Measurements from ENCODE around the gene ZBTB17.
A peak's percentile ranks its signal among the peaks of the same experiment; 100 is the strongest.
"Not testable (repeated sequence)": the region's sequence is repeated elsewhere in the genome, so short reads cannot be mapped to it uniquely, and the experiment has no call there.

The ZBTB17 gene

GRCh38 chr1:16010837-16011236 lies 34.9 kb upstream of the ZBTB17 start:
- no peak for DNase-seq

DNA sequence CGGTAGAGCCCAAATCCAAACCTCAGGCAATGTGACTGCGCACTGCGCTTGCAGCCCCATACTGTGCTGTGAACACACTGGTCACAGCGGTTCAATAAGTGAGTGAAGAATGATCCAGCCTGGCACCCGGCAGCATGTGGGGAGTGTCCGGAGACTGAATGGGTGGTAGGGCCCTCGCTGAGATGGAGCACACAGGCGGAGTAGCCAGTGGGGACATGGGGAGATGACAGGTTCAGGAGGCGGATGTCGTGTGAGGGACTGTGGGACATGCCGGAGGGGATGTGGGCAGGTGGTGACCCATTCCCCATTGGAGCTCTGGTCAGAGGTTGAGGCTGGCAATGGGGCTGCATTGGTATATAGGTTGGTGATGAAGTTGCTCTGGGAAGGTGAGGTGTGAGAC lies 33.8 kb upstream of the ZBTB17 start:
- DNase-seq = no peak

- DNase-seq = peak; percentile 54
Observed at GRCh38 chr1:16009030-16009460, 33.1 kb upstream of the ZBTB17 start.

GRCh38 chr1:16007671-16008341 lies 31.9 kb upstream of the ZBTB17 start:
- DNase-seq = no peak

- DNase-seq = no peak
Observed at GRCh38 chr1:16006552-16007485, 30.9 kb upstream of the ZBTB17 start.

- no peak for DNase-seq
Observed at GRCh38 chr1:16006010-16006409, 30.1 kb upstream of the ZBTB17 start.

- no peak for DNase-seq
Observed at GRCh38 chr1:16005597-16005996, 29.7 kb upstream of the ZBTB17 start.

DNA sequence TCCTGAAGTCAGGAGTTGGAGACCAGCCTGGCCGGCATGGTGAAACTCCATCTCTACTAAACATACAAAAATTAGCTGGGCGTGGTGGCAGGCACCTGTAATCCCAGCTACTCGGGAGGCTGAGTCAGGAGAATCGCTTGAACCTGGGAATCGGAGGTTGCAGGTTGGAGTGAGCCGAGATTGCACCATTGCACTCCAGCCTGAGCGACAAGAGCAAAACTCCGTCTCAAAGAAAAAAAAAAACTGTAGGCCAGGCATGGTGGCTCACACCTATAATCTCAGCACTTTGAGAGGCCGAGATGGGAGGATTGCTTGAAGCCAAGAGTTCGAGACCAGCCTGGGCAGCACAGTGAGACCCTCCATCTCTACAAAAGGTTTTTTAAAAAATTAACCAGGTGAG lies 25.4 kb upstream of the ZBTB17 start:
- not testable (repeated sequence) for DNase-seq

GRCh38 chr1:15998929-15999328 lies 23.0 kb upstream of the ZBTB17 start:
- DNase-seq = no peak

- DNase-seq = no peak
Observed at GRCh38 chr1:15997637-15998280, 21.9 kb upstream of the ZBTB17 start.

GRCh38 chr1:15997076-15997585 lies 21.2 kb upstream of the ZBTB17 start:
- no peak for DNase-seq

- peak; percentile 46 for DNase-seq
Observed at GRCh38 chr1:15994590-15995351, 18.9 kb upstream of the ZBTB17 start.

- DNase-seq = no peak
Observed at GRCh38 chr1:15994081-15994480, 18.2 kb upstream of the ZBTB17 start.

DNA sequence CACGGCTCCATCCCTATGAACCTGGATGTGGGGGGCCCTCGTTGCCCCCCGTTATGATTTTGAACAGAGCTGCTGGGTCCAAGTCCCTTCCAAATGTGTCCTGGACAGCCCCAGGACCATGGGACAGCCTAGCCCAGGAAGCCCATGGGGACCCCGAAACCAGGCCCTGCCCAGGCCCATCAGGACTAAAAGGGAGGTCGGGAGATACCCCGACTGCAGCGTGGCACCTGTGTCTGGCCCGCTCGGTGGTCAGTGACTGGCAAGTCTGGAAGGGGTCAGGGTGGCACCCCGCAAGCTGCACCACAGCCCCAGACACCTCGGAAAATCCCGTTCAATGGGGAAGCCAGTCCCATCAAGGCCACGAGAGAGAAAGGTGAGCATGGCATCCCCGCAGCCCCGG lies 17.8 kb upstream of the ZBTB17 start:
- no peak for DNase-seq

DNA sequence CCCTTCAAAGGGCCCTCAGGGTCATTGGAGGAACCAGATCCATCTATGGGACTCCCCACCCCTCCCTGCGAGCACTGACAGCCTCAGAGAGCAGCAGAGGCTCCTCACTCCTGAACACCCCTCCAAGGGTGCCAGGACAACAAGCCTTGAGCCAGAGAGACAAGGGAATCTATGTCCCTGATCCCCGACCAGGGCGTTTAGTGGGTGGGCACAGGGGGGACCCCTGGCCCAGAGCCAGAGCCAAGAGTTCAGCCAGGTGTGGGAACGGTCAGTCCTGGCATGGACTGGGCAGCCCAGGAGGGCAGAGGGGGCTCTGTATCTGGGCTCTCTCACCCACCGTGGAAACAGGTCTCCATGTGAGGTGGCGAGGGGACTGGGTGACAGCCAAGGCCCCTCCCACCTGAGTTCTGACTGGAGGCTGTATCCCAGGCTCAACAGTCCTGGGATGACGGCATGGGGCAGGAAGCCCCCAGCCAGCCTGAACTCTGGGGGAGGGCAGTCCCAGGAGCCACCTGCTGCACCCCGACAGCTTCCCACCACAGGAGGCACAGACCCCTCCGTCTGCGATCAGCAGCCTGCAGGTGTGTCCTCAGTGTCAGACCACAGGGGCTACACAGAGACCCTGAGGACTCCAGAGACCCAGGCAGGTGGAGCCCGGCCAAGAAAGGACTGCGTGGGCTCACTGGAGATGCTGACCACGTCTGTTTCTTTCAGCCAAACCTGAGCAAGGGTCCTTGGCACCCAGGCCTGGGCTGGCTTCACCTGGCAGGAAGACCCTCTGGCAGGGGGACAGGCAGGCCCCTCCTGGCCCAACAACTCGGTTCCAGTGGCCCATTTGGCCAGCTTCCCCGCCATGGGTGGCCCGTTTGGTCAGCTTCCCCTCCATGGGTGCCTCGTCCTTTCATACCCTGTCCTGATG lies 16.9 kb upstream of the ZBTB17 start:
- no peak for DNase-seq

DNA sequence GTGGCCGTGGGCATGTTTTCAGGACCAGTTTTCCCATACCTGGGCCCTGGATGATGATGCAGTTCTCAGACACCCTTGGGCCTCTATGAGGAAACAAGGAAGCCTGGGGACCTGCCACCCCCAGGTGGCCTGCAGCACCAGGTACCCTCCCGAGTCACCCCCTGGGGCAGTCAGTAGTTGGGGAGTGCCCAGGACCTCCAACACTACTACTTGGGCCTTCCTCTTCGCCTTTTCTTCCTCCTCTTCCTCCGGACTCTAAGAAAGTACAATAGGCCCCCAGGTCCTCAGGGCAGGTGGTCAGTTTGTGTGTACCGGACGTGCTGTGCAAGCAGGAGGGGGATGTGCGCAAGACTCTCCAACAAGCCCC lies 16.3 kb upstream of the ZBTB17 start:
- DNase-seq = no peak

DNA sequence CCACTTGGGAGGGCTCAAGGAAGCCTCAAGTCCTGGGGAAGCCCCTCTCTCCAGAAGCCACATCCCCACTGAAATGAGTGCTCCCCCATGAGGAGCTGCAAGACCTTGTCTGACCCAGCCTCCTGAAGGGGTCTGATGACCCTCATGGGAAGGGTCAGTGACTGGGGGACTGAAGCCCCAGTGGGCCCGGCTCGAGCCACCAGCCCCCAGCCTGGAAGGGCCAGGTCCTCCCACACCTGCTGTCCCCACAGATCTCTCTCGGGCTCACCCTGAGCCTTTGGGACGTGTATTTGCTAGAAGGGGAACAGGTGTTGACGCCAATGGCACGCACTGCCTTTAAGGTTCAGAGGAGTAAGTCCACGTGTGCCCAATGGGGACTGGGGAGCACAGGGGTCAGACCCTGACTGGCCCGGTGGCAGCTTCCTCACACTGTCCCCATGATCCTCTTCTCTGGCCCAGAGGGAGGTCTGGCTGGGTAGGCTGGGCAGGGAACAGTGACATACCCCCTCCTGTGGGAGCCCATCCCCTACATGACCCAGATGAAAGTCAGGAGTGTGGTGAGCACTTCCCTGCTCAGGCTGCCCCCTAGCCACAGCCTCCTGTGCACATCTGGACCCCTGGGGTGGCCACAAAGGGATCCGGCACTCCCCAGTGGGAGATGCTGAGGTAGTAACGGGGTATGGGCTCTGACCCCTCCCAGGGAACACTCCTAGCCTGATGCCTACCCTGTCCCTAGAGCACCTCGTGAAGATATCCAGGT lies 15.7 kb upstream of the ZBTB17 start:
- DNase-seq = no peak

DNA sequence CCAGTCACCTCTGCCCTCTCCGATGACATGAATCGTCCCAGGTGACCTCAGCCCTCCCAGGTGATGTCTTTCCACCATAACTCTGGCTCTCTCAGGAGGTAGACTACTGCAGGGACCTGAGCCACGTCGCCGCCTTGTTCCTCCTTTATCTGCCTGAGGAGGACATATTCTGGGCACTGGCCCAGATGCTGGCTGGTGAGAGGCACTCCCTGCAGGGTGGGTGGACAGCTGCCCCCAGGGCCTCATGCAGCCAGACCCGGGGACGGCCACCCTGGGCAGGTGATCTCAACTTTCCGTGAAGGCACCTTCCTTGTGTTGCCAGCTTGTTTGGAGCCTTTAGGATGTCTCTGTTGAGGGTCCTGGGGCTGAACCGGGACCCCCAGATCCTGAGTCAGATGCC lies 13.9 kb upstream of the ZBTB17 start:
- no peak for DNase-seq

GRCh38 chr1:15988856-15989736 lies 13.2 kb upstream of the ZBTB17 start:
- no peak for DNase-seq
